ENCODE measurements around the gene RETREG3. TPM values are rescaled to one million over a fixed set of nuclear protein-coding genes. Genes with fewer than 3 reads are reported as not detected.

RETREG3 gene
- total and polyA plus RNA-seq, 2 of the 13 experiments (the other 11 are each of a cell fraction or from before 2014, with no cell fraction given): 47.0 to 55.8 TPM

DNA sequence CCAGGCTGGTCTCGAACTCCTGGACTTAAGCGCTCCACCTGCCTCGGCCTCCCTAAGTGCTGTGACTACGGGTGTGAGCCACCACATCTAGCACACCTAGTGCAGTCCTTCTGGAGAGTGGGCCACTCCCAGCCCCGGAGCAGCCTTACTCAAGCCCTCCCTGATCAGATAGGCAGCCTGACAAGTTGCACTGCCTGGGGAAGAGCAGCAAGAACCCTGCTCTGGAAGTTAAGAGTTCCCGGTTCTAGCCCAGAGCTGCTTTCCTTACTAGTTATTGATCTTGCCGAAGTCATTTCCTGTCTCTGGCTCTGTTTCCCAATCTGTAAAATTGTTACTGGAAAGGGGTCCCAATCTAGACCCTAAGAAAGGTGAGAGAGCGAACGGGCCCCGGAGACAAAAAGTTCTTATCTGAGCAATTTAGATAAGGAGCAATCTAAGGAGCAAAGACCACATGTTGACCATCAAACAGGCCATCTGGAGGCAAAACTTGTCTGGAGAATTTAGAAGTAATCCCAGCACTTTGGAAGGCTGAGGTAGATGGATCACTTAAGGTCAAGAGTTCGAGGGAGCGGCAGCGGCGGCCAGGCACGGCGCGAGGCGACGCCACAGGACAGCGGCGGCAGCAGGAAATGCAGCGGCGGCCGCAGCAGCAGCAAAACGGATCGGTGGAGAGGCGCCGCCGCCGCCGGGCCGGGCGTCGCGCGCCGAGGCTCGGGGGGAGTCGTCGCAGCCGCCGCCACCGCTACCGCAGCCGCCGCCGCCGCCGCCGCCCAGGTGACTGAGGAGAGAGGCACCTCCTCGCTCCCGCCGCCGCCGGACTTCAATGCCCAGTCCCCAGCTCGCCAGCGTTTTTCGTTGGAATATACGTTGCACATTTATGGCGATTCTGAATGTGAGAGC lies 77.5 kb downstream of the RETREG3 start (continued):
- TF ChIP-seq HMGXB3 (CRISPR knock-in tag; IDR thresholded peaks at IDR 0.05; ENCODE audit: borderline replicate concordance) (no peak), HNRNPH1 (optimal IDR thresholded peaks at IDR 0.05; ENCODE audit: low read depth, low read length) (no peak), ELF3 (CRISPR knock-in tag; IDR thresholded peaks at IDR 0.05) (peak; percentile 50; the same call in 1 of the 2 replicates), THAP11 (CRISPR knock-in tag; IDR thresholded peaks at IDR 0.05) (peak; percentile 57), ZBTB21 (CRISPR knock-in tag; IDR thresholded peaks at IDR 0.05) (no peak), TCF12 (IDR thresholded peaks at IDR 0.05) (no peak), TCF12 (CRISPR knock-in tag; IDR thresholded peaks at IDR 0.05) (no peak), ZNF446 (CRISPR knock-in tag; IDR thresholded peaks at IDR 0.05) (0 out of 2 replicates have a peak, but pooled peaks have one; percentile 5), ZNF788 (CRISPR knock-in tag; IDR thresholded peaks at IDR 0.05; ENCODE audit: borderline replicate concordance) (peak; percentile 42; the same call in 1 of the 2 replicates), NRL (CRISPR knock-in tag; IDR thresholded peaks at IDR 0.05; ENCODE audit: borderline replicate concordance) (no peak), HIVEP1 (CRISPR knock-in tag; IDR thresholded peaks at IDR 0.05) (no peak), KDM3A (CRISPR knock-in tag; IDR thresholded peaks at IDR 0.05; ENCODE audit: low read depth) (0 out of 2 replicates have a peak, but pooled peaks have one; percentile 67), CEBPB (IDR thresholded peaks at IDR 0.05; ENCODE audit: borderline replicate concordance, low read depth, low read length) (no peak), KLF13 (CRISPR knock-in tag; IDR thresholded peaks at IDR 0.05) (no peak), ZSCAN20 (CRISPR knock-in tag; IDR thresholded peaks at IDR 0.05; ENCODE audit: borderline replicate concordance) (no peak), ZNF280B (CRISPR knock-in tag; IDR thresholded peaks at IDR 0.05; ENCODE audit: borderline replicate concordance) (no peak), ADNP (CRISPR knock-in tag; IDR thresholded peaks at IDR 0.05) (peak; percentile 95), ZNF703 (CRISPR knock-in tag; IDR thresholded peaks at IDR 0.05; ENCODE audit: borderline replicate concordance) (no peak), NFE2L1 (CRISPR knock-in tag; IDR thresholded peaks at IDR 0.05; ENCODE audit: borderline replicate concordance) (no peak), ZNF747 (CRISPR knock-in tag; IDR thresholded peaks at IDR 0.05; ENCODE audit: borderline replicate concordance) (no peak), ZNF160 (CRISPR knock-in tag; IDR thresholded peaks at IDR 0.05) (no peak; the same call in 1 of the 2 replicates)
- TF ChIP-seq, protein P1, sequence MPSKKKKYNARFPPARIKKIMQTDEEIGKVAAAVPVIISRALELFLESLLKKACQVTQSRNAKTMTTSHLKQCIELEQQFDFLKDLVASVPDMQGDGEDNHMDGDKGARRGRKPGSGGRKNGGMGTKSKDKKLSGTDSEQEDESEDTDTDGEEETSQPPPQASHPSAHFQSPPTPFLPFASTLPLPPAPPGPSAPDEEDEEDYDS (CRISPR knock-in tag; IDR thresholded peaks at IDR 0.05): no peak

Measured in HepG2 (cell line).